Effector CD4-positive, alpha-beta T cell (primary cell): ENCODE data around the gene MSANTD4.
A peak's percentile ranks its signal among the peaks of the same experiment; 100 is the strongest.
"Not testable (repeated sequence)": the region's sequence is repeated elsewhere in the genome, so short reads cannot be mapped to it uniquely, and the experiment has no call there.

Source experiments
- DNase-seq: peaks from one replicate; pipeline ENCODE4 v3.0.0-alpha.2; 2020
- total RNA-seq: gene quantifications from one replicate; lab custom pipeline; 2026; lab: John Stamatoyannopoulos, UW

MSANTD4 gene
- total RNA-seq, result 13.7 reads per million, percentile 38 among the genes with 10 or more reads in this experiment

- DNase-seq, result peak; percentile 95
These were observed at the start of gene MSANTD4 for GRCh38 chr11:106021967-106022794. TSS of gene MSANTD4 (minus strand) at chr11:106022240. CDS start at chr11:106010917, 11,323 bp downstream.

- no peak for DNase-seq
These were observed 48.6 kb upstream of the MSANTD4 start for GRCh38 chr11:106070606-106071005.

GRCh38 chr11:106063009-106063408, 41.0 kb upstream of the MSANTD4 start:
- DNase-seq, result no peak

DNA sequence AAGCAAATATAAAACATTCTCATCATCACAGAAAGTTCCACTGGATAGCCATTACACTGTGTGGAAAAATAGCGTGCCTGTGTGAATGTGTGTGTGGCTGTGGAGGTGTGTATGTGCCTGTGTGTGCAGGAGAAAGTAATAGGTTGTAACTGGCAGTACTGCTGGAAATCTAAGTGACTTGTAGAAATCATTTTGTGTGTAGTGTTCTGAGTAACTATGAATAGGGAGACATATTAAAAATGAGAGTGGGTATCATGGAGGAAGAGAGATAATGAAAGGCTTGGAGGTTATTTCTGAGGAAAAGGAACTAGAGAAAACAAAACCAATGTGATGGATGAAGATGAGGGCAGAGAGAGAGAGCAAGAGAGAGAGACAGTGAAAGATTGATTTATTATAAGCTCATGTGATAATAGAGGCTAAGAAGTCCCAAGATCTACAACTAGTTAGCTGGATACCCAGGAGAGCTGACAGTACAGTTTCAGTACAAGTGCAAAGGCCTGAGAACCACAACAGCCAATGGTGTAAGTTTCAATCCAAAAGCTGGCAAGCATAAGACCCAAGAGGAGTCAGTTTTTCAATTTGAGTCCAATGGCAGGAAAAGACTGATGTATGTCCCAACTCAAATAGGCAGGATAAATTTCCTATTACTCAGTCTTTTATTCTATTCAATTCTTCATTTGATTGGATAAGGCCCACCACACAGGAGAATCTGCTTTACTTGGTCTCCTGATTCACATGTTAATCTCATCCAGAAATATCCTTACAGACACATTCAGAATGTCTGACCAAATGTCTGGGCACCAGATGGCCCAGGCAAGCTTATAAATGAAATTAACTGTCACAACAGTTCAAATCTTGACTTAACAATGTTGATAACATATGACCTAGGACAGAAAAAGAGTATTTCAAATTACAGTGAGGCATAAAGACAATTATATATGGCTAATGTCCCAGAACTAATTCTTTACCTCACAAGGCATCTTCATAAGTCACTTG, 40.2 kb upstream of the MSANTD4 start:
- no peak for DNase-seq

- no peak for DNase-seq
These were observed 39.3 kb upstream of the MSANTD4 start for GRCh38 chr11:106061249-106061784.

DNA sequence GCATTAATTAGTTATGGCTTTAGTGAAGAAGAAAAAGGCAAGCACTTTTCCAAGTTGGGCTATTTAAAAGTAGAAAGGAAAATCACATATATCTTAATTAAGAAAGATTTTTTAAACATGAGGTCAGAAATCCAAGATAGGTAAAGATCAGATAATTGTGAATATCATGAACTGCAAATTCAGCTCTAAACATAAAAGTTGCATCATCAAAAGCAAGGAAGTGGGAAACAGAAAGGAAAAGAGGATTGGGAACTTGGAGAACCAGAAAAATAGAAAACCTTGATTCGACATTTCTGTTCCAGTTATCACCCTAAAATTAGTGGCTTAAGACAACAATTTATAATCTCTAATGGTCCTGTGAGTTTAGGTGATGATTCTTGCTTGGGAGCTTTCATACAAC, 37.6 kb upstream of the MSANTD4 start:
- DNase-seq, result no peak

DNA sequence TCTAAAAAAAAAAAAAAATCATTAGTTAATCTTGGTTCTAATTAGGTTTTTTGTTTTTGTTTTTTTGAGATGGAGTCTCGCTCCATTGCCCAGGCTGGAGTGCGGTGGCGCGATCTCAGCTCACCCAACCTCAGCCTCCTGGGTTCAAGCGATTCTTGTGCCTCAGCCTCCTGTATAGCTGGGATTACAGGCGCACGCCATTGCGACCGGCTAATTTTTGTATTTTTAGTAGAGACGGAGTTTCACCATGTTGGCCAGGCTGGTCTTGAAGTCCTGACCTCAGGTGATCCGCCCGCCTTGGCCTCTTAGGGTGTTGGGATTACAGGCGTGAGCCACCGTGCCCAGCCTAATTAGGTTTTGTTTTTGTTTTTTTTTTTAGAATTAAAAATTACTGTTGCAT, 36.3 kb upstream of the MSANTD4 start:
- DNase-seq, result not testable (repeated sequence)

- no peak for DNase-seq
These were observed 29.1 kb upstream of the MSANTD4 start for GRCh38 chr11:106051103-106051502.

DNA sequence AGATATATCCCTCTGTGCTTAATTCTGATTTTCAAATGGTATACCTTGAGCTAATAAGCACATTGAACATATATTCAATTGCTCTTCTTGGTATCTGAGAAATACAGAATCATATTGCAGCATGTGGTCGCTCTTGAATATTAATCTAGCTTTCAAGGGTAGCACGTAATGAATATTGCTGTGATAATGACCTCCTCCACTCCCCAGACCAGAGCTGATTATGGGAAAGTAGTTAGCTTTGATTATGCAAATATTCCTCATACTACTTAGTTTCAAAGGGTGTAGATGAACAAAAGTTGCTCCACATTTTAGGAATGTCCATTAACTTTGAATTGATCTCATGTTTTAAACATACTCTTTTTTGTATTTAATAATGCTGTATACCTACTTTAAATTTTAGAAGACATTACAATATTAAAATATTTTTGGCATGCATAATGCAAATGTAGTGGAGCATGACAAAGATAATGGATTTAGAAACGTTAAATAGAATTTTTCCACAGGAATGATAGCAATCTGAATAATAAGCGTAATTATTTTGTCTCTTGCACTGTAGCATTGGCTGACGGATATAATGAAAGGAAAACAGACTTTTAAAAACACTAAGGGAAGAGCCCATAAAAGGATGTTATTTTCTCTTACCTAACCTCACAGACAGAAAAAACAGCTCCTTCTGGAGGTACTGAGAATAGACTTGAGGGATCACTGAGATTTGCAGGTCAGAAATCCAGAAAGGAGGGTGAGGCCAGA, 27.9 kb upstream of the MSANTD4 start:
- DNase-seq, result no peak

DNA sequence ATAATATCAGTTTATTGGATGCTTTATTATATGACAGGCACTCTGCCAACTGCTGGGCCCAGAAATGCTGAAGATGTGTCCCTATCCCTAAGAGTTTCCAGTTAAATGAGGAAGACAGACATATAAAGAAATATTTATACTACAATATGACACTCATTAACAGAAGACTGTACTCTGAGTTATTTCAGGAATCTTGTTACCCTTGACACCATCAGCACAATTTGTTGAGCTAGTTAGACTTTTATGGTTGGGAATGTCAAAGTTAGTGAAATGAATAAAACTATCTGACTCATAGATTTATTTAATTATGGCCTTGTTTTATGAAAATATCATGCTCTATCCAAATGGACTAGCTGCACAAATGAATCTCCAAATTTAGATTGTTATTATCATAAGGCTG, 25.6 kb upstream of the MSANTD4 start:
- DNase-seq, result no peak

DNA sequence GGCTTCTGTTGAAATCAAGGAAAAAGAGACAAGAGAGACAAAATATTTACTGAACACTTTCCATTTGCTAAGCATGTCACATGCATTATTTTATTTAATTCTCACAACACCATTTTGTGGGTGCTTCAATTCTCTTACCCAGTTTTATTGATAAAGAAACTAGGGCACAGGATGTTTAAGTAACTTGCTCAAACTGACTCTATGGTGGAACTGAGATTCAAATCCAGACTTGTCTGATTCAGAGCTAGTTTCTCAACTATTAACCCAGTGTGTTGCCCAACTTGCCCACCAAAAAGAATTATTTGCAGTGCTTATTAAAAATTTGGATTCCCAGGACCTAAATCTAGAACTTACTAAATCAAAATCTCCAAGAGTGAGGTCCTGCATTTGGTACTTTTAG, 21.5 kb upstream of the MSANTD4 start:
- no peak for DNase-seq

GRCh38 chr11:106032861-106033260, 10.8 kb upstream of the MSANTD4 start:
- no peak for DNase-seq

DNA sequence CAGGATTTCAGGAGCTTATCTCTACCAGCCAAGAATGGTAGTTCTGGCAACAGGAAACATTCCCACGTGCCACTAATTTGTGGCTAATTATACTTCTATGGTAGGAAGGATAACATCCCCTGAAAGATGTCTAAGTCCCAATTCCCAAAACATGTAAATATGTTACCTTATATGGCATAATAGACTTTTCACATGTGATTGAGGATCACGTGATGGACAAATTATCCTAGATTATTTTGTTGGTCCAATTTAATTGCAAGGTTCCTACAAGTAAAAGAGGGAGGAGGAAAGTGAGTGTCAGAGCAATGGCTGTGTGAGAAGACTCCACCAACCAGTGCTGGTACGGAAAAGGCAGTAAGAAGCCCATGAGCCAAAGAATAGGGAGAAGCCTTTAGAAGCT, 9.9 kb upstream of the MSANTD4 start:
- no peak for DNase-seq

DNA sequence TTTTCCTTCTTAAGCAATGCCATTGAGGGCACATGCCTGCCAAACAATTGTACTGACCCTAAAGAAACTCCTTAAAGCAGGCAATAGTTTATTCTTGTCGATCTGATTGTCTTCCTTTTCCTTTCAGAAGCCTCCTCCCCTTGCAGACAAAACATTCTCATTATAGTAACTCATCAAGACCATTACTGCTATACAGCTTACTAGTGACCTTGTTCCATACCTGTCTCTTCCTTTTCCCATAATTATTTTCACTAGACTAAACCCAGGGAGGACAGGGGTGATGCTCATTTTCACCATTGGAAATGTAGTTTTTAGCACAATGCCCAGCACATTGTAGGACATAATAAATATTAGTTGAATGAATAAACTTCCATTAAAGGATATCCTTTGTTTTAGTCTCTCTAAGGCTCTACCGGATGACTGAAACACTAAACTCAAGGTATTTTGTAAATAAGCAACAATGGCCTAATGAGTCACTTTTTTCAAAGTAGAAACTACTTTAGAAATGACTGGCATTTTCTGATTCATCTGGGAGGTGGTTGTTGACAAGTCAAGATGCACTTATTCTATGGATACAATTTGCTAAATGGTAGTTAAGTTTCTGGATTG, 9.3 kb upstream of the MSANTD4 start:
- no peak for DNase-seq

GRCh38 chr11:106030609-106031008, 8.6 kb upstream of the MSANTD4 start:
- no peak for DNase-seq

GRCh38 chr11:106022795-106023275, 795 bp upstream of the MSANTD4 start:
- DNase-seq, result no peak

DNA sequence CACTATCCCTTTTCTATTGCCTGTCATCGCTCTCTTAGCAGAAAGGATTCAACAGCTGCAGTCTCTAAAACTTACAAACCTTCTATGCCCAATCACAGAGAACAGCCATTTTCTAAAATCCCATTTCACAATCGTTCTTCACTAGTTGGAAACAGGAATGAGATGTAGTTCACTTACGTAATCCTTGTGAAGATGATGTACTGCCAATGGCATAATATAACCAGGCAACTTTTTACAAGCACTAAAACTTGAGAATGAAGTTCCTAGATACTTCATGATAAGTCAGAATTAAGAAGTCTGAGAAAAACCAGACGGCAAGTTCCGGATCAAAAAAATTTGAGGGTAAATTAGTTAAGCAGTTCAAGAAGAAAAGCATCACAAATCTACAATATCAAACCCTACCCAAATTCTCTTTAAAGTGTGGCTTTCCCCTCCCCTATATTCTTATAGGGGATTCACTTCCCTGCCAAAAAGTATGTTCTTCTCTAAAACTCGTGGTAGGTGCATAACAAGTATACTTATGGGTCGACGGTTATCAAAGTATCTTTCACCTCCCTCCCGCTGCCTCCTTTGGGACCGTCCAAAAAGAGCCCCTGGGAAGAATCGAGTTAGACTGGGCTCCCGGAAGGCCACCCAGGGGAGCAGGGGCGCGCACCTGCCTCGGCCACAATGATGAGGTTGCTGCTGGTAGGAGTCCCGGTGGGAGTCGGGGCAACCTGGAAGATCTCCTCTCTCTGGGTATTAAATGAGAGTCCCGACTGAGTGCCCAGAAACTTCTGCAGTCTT, 666 bp downstream of the MSANTD4 start:
- DNase-seq, result no peak

GRCh38 chr11:106017093-106017492, 4.9 kb downstream of the MSANTD4 start:
- no peak for DNase-seq

DNA sequence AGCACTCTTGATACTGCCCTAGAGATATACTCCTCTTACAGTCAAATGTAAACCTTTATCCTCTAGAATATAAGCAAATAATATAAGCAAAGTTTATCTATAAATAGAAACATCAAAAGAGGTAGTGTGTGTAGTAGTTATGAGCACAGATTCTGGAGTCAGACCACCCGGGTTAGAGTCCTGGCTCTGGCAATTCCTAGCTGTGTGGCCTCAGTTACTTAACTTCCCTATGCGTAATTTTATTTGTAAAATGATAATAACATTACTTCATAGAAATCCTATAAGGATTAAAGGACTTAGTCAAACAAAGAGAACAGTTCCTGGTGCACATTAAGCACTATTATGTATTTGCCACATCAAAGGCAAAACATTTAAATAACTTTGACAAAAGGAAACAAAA, 7.0 kb downstream of the MSANTD4 start:
- no peak for DNase-seq

GRCh38 chr11:106014620-106015019, 7.4 kb downstream of the MSANTD4 start:
- DNase-seq, result no peak

GRCh38 chr11:106014035-106014434, 8.0 kb downstream of the MSANTD4 start:
- no peak for DNase-seq
